Parathyroid adenoma (tissue), 2 donors: ENCODE results near the gene CTCF.

Experiments used
- H2AFZ ChIP-seq: fragments of 300-600 bp; sonication (generic); one replicate; pipeline ENCODE4 v1.7.0; 2017; ENCODE audit warnings: antibody characterized with exemption, mild to moderate bottlenecking
- H3K27ac ChIP-seq: fragments of 300-600 bp; sonication (generic); one replicate; pipeline ENCODE4 v1.7.0; 2017
- H3K27me3 ChIP-seq: fragments of 300-600 bp; sonication (generic); one replicate; pipeline ENCODE4 v1.7.0; 2017; ENCODE audit warnings: low read length; ENCODE audit not compliant: control insufficient read depth, insufficient read depth
- H3K36me3 ChIP-seq: fragments of 300-600 bp; sonication (generic); one replicate; pipeline ENCODE4 v1.7.0; 2017; ENCODE audit warnings: low read length; ENCODE audit not compliant: control insufficient read depth, insufficient read depth
- H3K4me1 ChIP-seq: fragments of 300-600 bp; sonication (generic); one replicate; pipeline ENCODE4 v1.7.0; 2017; ENCODE audit warnings: control low read depth
- H3K4me2 ChIP-seq: fragments of 300-600 bp; sonication (generic); one replicate; pipeline ENCODE4 v1.7.0; 2017; ENCODE audit warnings: low read length
- H3K4me3 ChIP-seq: fragments of 300-600 bp; sonication (generic); one replicate; pipeline ENCODE4 v1.7.0; 2017; ENCODE audit warnings: low read depth, low read length
- H3K79me2 ChIP-seq: fragments of 300-600 bp; sonication (generic); one replicate; pipeline ENCODE4 v1.7.0; 2017; ENCODE audit warnings: control low read depth
- H3K9ac ChIP-seq: fragments of 300-600 bp; sonication (generic); one replicate; pipeline ENCODE4 v1.7.0; 2017; ENCODE audit warnings: mild to moderate bottlenecking
- H3K9me3 ChIP-seq: fragments of 300-600 bp; sonication (generic); one replicate; pipeline ENCODE4 v1.7.0; 2017; ENCODE audit warnings: low read length; ENCODE audit not compliant: control insufficient read depth
- CTCF ChIP-seq: fragments of 300-600 bp; sonication (generic); IDR thresholded peaks from one replicate; pipeline ENCODE4 v1.7.0; 2017; ENCODE audit warnings: antibody characterized with exemption, mild to moderate bottlenecking
- donor health status: primary hyperparathyroidism.

The CTCF gene

GRCh38 chr16:67547423-67548264 lies 14.7 kb upstream of the CTCF start:
- no peaks in the 10 kb centered on the region for H3K79me2 ChIP-seq
- H3K9me3 ChIP-seq, result no peaks in the 10 kb centered on the region
- no peaks in the 10 kb centered on the region for H3K36me3 ChIP-seq
- no peak overlapping the region for H3K4me3 ChIP-seq
- H3K27ac ChIP-seq, result no peak overlapping the region
- H3K27me3 ChIP-seq, result no peaks in the 10 kb centered on the region
- H2AFZ ChIP-seq, result no peak overlapping the region
- no peaks in the 10 kb centered on the region for H3K4me1 ChIP-seq
- no peak overlapping the region for H3K9ac ChIP-seq
- no peak overlapping the region for H3K4me2 ChIP-seq
- no peak for TF ChIP-seq CTCF

GRCh38 chr16:67548265-67549126 lies 13.8 kb upstream of the CTCF start:
- Histone ChIP-seq H3K79me2 (peaks cover 4% of the 10 kb centered on the region), H2AFZ (no peak overlapping the region), H3K4me3 (no peak overlapping the region), H3K4me2 (no peak overlapping the region), H3K4me1 (no peaks in the 10 kb centered on the region), H3K9ac (no peak overlapping the region), H3K36me3 (no peaks in the 10 kb centered on the region), H3K27me3 (no peaks in the 10 kb centered on the region), H3K9me3 (no peaks in the 10 kb centered on the region), H3K27ac (no peak overlapping the region)
- TF ChIP-seq CTCF, result no peak

GRCh38 chr16:67549240-67549639 lies 13.1 kb upstream of the CTCF start:
- Histone ChIP-seq H3K79me2 (peaks cover 4% of the 10 kb centered on the region), H3K9ac (no peak overlapping the region), H3K9me3 (no peaks in the 10 kb centered on the region), H3K36me3 (no peaks in the 10 kb centered on the region), H3K4me3 (no peak overlapping the region), H3K27me3 (no peaks in the 10 kb centered on the region), H2AFZ (no peak overlapping the region), H3K27ac (no peak overlapping the region), H3K4me2 (no peak overlapping the region), H3K4me1 (no peaks in the 10 kb centered on the region)
- TF ChIP-seq CTCF, result no peak

DNA sequence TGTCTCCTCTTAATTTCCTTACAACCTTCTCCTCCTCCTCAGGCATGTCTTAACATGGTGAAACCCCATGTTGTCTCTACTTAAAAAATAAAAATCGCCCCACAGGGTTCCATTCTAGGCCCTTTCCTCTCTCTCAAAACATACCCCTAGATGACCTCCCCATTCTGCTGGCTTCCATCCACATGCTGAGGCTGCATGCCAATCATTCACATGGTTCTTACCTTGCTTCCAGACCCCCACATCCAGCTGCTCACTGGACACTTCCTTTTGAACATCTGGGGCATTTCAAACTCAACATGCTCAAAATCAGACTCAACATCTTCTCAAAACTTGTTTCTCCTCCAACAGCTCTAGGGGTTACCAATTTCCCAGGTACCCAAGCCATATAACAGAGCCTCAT lies 12.4 kb upstream of the CTCF start:
- H3K4me1 ChIP-seq, result no peaks in the 10 kb centered on the region
- H3K27me3 ChIP-seq, result no peaks in the 10 kb centered on the region
- TF ChIP-seq CTCF, result no peak
- no peaks in the 10 kb centered on the region for H3K9me3 ChIP-seq
- no peak overlapping the region for H3K4me3 ChIP-seq
- H3K36me3 ChIP-seq, result no peaks in the 10 kb centered on the region
- no peak overlapping the region for H3K4me2 ChIP-seq
- H3K79me2 ChIP-seq, result peaks cover 4% of the 10 kb centered on the region
- H3K27ac ChIP-seq, result no peak overlapping the region
- no peak overlapping the region for H3K9ac ChIP-seq
- no peak overlapping the region for H2AFZ ChIP-seq
